Activated CD8-positive, alpha-beta T cell treated with anti-CD3 and anti-CD28 coated beads for 36 hours (primary cell): ENCODE measurements around the gene VCL. TPM values are rescaled to one million over a fixed set of nuclear protein-coding genes. Genes with fewer than 3 reads are reported as not detected.
A peak's percentile ranks its signal among the peaks of the same experiment; 100 is the strongest.

ENCODE experiments used
- ATAC-seq: fragments of 200-7000 bp; cut with Tn5 transposase; one replicate; pipeline ENCODE4 v1.10.0; 2021; ENCODE audit warnings: mild to moderate bottlenecking, moderate library complexity
- CTCF ChIA-PET: fragments of 350-600 bp; sonication (Branson Sonifier 250); formaldehyde crosslinking; loops from one replicate; lab custom pipeline; 2021; ENCODE audit warnings: antibody characterized with exemption; lab: Charles Lee
- POLR2A ChIA-PET: fragments of 350-600 bp; sonication (Branson Sonifier 250); formaldehyde crosslinking; loops from one replicate; lab custom pipeline; 2021; ENCODE audit warnings: antibody characterized with exemption; lab: Charles Lee
- DNase-seq: peaks from one replicate; pipeline ENCODE4 v3.0.0-alpha.2; 2020
- H3K27ac Mint-ChIP-seq: one replicate; pipeline ENCODE4 v1.8.0; 2021; ENCODE audit warnings: mild to moderate bottlenecking, mixed read lengths
- H3K27me3 Mint-ChIP-seq: one replicate; pipeline ENCODE4 v1.8.0; 2021; ENCODE audit warnings: mixed read lengths
- H3K36me3 Mint-ChIP-seq: one replicate; pipeline ENCODE4 v1.8.0; 2021; ENCODE audit warnings: low read depth, mixed read lengths
- H3K4me1 Mint-ChIP-seq: one replicate; pipeline ENCODE4 v1.8.0; 2021; ENCODE audit warnings: low read depth, mixed read lengths
- H3K4me3 Mint-ChIP-seq: one replicate; pipeline ENCODE4 v1.8.0; 2021; ENCODE audit warnings: mild to moderate bottlenecking, moderate library complexity, mixed read lengths
- H3K9me3 Mint-ChIP-seq: one replicate; pipeline ENCODE4 v1.8.0; 2021; ENCODE audit warnings: mixed read lengths
- CTCF ChIP-seq: fragments of 200-600 bp; IDR thresholded peaks from one replicate; pipeline ENCODE4 v1.8.0; 2022; ENCODE audit warnings: antibody characterized with exemption, mild to moderate bottlenecking
- intact Hi-C: fragments of 100-400 bp; cut with micrococcal nuclease; formaldehyde crosslinking; loops from one replicate; pipeline ENCODE4 v1.10.0; 2022
- total RNA-seq, 2 experiments: library from RNA; stranded (reverse); gene quantifications; one replicate each; pipeline ENCODE4 v1.2.3, GENCODE V29; 2021

The VCL gene
- total RNA-seq, 2 experiments from 2014 or later, result 16.9 to 17.7 TPM

GRCh38 chr10:74099836-74100235, 101.9 kb downstream of the VCL start:
- CTCF ChIA-PET, result interaction anchor here (1.0 to 2.1 kb wide), 5 partner anchors 9 to 220 kb away, joined by 3 to 11 read pairs (median 3); no protein-coding TSS in a partner anchor
- ATAC-seq, result no peak
- TF ChIP-seq CTCF, result no peak
- intact Hi-C loops, result loop anchor here (5.0 kb wide), 1 partner anchor 213 kb away; no protein-coding TSS in a partner anchor
- Mint-ChIP-seq H3K9me3 (no peaks in the 10 kb centered on the region), H3K27me3 (no peaks in the 10 kb centered on the region), H3K4me3 (no peak overlapping the region), H3K36me3 (peaks cover 10% of the 10 kb centered on the region), H3K27ac (no peak overlapping the region), H3K4me1 (no peaks in the 10 kb centered on the region)
- POLR2A ChIA-PET, result interaction anchor here (0.9 kb wide), 1 partner anchor 23 kb away, joined by 3 read pairs; no protein-coding TSS in a partner anchor
- no peak for DNase-seq

GRCh38 chr10:74103560-74104258, 105.8 kb downstream of the VCL start:
- H3K4me1 Mint-ChIP-seq, result no peaks in the 10 kb centered on the region
- TF ChIP-seq CTCF, result peak; percentile 32
- H3K36me3 Mint-ChIP-seq, result peaks cover 9% of the 10 kb centered on the region
- POLR2A ChIA-PET, result no interaction called here
- no peaks in the 10 kb centered on the region for H3K27me3 Mint-ChIP-seq
- CTCF ChIA-PET, result interaction anchor here (0.8 to 2.8 kb wide), 16 partner anchors 9 to 271 kb away, joined by 3 to 14 read pairs (median 4); no protein-coding TSS in a partner anchor
- H3K9me3 Mint-ChIP-seq, result no peaks in the 10 kb centered on the region
- H3K27ac Mint-ChIP-seq, result no peak overlapping the region
- no peak overlapping the region for H3K4me3 Mint-ChIP-seq
- no peak for DNase-seq
- intact Hi-C loops, result loop anchor here (5.0 kb wide), 1 partner anchor 216 kb away; no protein-coding TSS in a partner anchor
- ATAC-seq, result peak; percentile 47

GRCh38 chr10:74104480-74104879, 106.6 kb downstream of the VCL start:
- intact Hi-C loops, result loop anchor here (5.0 kb wide), 1 partner anchor 217 kb away; no protein-coding TSS in a partner anchor
- CTCF ChIA-PET, result interaction anchor here (1.3 to 2.0 kb wide), 4 partner anchors 19 to 218 kb away, joined by 3 to 9 read pairs (median 4); no protein-coding TSS in a partner anchor

GRCh38 chr10:74104996-74105395, 107.1 kb downstream of the VCL start:
- Mint-ChIP-seq H3K27me3 (no peaks in the 10 kb centered on the region), H3K4me3 (no peak overlapping the region), H3K4me1 (no peaks in the 10 kb centered on the region), H3K36me3 (peaks cover 12% of the 10 kb centered on the region), H3K9me3 (no peaks in the 10 kb centered on the region), H3K27ac (no peak overlapping the region)
- DNase-seq, result no peak
- ChIA-PET POLR2A (no interaction called here), CTCF (interaction anchor here (0.9 to 2.0 kb wide), 3 partner anchors 11 to 219 kb away, joined by 3 to 4 read pairs (median 4); no protein-coding TSS in a partner anchor)
- intact Hi-C loops, result loop anchor here (5.0 kb wide), 1 partner anchor 218 kb away; no protein-coding TSS in a partner anchor
- ATAC-seq, result no peak
- TF ChIP-seq CTCF, result no peak

More at GRCh38 chr10:74104480-74104879, 106.6 kb downstream of the VCL start:
- Mint-ChIP-seq H3K4me3 (no peak overlapping the region), H3K27me3 (no peaks in the 10 kb centered on the region), H3K4me1 (no peaks in the 10 kb centered on the region), H3K27ac (no peak overlapping the region), H3K9me3 (no peaks in the 10 kb centered on the region), H3K36me3 (peaks cover 8% of the 10 kb centered on the region)
- POLR2A ChIA-PET, result no interaction called here
- no peak for DNase-seq
- no peak for ATAC-seq
- no peak for TF ChIP-seq CTCF

GRCh38 chr10:74107391-74107790, 109.5 kb downstream of the VCL start:
- no peak overlapping the region for H3K4me3 Mint-ChIP-seq
- H3K36me3 Mint-ChIP-seq, result peaks cover 25% of the 10 kb centered on the region
- no peaks in the 10 kb centered on the region for H3K27me3 Mint-ChIP-seq
- H3K27ac Mint-ChIP-seq, result no peak overlapping the region
- CTCF ChIA-PET, result interaction anchor here (0.9 to 2.0 kb wide), 5 partner anchors 12 to 219 kb away, joined by 3 to 7 read pairs (median 3); no protein-coding TSS in a partner anchor
- ATAC-seq (no peak), DNase-seq (no peak)
- no peak for TF ChIP-seq CTCF
- POLR2A ChIA-PET, result no interaction called here
- no peaks in the 10 kb centered on the region for H3K4me1 Mint-ChIP-seq
- intact Hi-C loops, result no loop called here
- H3K9me3 Mint-ChIP-seq, result no peaks in the 10 kb centered on the region
